Activated T-cell treated with anti-CD3 and anti-CD28 coated beads, Interleukin-2, amount 50 U/mL, for 24 hours (primary cell): ENCODE results near the gene NFYC.
A peak's percentile ranks its signal among the peaks of the same experiment; 100 is the strongest.

Experiments
- DNase-seq: peaks from one replicate; pipeline ENCODE4 v3.0.0-alpha.2; 2020
- H3K27ac Mint-ChIP-seq: 2 replicates; pipeline ENCODE4 v1.8.0; 2020; ENCODE audit warnings: mild to moderate bottlenecking, mixed read lengths
- H3K27me3 Mint-ChIP-seq: 2 replicates; pipeline ENCODE4 v1.8.0; 2020; ENCODE audit warnings: mixed read lengths
- H3K36me3 Mint-ChIP-seq: 2 replicates; pipeline ENCODE4 v1.8.0; 2020; ENCODE audit warnings: low read depth, mixed read lengths
- H3K4me1 Mint-ChIP-seq: 2 replicates; pipeline ENCODE4 v1.8.0; 2020; ENCODE audit warnings: low read depth, mixed read lengths
- H3K4me3 Mint-ChIP-seq: 2 replicates; pipeline ENCODE4 v1.8.0; 2020; ENCODE audit warnings: mild to moderate bottlenecking, moderate library complexity, mixed read lengths
- H3K9me3 Mint-ChIP-seq: 2 replicates; pipeline ENCODE4 v1.8.0; 2020; ENCODE audit warnings: mixed read lengths

NFYC gene

DNA sequence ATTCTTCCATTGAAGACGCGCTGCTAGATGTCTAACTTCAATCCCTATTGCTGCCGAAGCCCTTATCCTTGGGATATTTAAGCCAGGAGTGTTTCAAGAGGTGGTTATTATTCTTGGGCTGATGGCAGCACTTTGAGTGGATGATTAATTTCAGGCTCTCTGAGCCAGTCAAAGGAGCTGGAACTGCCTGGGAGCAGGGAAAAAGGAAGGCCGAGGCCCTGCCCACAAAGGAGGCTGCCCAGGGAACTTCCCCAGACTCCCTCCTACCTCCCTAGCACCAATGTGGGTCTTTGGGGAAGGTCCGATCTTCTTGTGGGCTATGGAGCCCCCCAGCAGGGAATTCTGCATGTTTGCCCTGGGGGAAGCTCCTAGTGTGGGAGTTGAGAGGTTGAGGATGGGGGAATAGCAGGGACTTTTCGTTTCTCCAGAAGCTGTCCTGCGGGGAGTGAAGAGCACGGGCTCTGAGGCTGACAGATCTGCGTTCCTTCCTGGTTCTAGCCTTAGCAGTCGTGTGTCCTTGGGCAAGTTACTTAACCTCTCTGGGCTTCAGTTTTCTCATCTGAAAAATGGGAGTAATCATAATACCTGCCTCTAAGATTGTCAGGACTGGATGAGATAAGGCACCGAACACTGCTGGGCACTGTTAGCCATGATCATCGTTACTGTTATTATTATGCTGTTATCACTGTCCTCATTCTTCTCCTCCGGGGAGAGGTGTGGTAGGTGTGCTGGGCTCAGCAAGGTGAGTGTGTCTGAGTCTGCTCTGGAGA is 98.3 kb downstream of the NFYC start:
- H3K27ac Mint-ChIP-seq, result no peak overlapping the region
- peaks cover 13% of the 10 kb centered on the region for H3K27me3 Mint-ChIP-seq
- no peaks in the 10 kb centered on the region for H3K9me3 Mint-ChIP-seq
- DNase-seq, result no peak
- H3K4me3 Mint-ChIP-seq, result no peak overlapping the region
- peaks cover 1% of the 10 kb centered on the region for H3K4me1 Mint-ChIP-seq
- no peaks in the 10 kb centered on the region for H3K36me3 Mint-ChIP-seq

DNA sequence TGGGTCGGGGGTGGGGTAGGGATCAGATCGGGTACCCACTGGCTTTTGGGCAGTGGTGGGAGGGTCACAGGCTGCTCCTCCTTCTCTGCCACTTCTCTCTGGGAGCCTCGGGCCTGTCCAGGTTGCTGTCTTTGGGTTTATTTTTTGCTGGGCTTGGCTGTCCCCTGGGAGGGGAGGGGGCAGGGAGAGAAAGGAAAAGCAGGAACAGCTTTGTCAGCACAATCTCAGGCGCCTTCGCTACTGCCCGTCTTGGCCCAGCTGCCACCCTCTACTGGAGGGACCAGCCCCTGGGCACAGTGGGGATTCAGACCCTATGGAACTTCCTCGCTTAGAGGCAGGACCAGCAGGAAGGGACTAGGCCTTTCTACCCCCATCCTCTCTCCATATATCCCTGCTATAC is 100.5 kb downstream of the NFYC start:
- H3K4me1 Mint-ChIP-seq, result peaks cover 16% of the 10 kb centered on the region
- no peak overlapping the region for H3K4me3 Mint-ChIP-seq
- no peak overlapping the region for H3K27ac Mint-ChIP-seq
- no peaks in the 10 kb centered on the region for H3K9me3 Mint-ChIP-seq
- no peak for DNase-seq
- H3K27me3 Mint-ChIP-seq, result peaks cover 2% of the 10 kb centered on the region
- no peaks in the 10 kb centered on the region for H3K36me3 Mint-ChIP-seq

DNA sequence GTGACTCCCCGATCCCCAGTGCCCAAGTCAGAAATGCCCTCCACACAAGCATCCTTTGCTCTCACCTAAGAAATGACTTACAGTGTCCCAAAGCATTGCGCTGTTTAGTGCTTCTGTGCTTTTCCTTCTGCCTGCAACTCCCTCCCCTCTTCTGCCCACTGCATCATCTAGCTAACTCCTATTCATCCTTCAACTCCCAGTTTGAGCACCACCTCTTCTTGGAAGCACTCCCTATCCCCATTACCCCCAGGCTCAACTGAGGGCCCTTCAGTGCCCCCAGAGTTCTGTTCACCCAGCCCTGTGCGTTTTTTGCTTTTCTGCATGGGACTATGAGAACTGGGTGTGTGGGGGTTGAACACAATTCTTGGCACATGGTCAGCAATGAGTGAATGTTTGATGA is 102.1 kb downstream of the NFYC start:
- Mint-ChIP-seq H3K27ac (no peak overlapping the region), H3K9me3 (no peaks in the 10 kb centered on the region), H3K4me1 (peaks cover 21% of the 10 kb centered on the region), H3K36me3 (no peaks in the 10 kb centered on the region), H3K27me3 (peaks cover 2% of the 10 kb centered on the region), H3K4me3 (no peak overlapping the region)
- DNase-seq, result no peak

DNA sequence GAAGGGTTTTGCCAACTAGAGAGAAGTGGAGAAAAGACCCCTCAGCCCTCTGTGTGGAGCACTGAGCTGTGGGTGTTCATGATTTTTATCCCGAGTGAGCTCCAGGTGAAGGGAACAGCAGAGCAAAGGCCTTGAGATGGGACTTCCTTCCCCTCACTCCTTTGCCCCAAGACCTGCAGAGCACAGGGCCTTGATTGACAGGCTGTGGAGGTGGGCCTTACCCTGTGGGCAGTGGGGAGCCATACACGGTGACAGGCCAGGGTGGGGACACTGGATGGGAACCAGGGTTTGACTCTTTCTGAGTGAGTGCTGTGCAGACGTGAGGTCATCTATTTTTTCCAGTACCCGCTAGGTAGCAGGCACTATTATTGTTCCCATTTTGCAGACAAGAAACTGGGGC is 102.5 kb downstream of the NFYC start:
- Mint-ChIP-seq H3K9me3 (no peaks in the 10 kb centered on the region), H3K4me3 (no peak overlapping the region), H3K4me1 (peaks cover 21% of the 10 kb centered on the region), H3K36me3 (no peaks in the 10 kb centered on the region), H3K27ac (no peak overlapping the region), H3K27me3 (peaks cover 2% of the 10 kb centered on the region)
- no peak for DNase-seq

DNA sequence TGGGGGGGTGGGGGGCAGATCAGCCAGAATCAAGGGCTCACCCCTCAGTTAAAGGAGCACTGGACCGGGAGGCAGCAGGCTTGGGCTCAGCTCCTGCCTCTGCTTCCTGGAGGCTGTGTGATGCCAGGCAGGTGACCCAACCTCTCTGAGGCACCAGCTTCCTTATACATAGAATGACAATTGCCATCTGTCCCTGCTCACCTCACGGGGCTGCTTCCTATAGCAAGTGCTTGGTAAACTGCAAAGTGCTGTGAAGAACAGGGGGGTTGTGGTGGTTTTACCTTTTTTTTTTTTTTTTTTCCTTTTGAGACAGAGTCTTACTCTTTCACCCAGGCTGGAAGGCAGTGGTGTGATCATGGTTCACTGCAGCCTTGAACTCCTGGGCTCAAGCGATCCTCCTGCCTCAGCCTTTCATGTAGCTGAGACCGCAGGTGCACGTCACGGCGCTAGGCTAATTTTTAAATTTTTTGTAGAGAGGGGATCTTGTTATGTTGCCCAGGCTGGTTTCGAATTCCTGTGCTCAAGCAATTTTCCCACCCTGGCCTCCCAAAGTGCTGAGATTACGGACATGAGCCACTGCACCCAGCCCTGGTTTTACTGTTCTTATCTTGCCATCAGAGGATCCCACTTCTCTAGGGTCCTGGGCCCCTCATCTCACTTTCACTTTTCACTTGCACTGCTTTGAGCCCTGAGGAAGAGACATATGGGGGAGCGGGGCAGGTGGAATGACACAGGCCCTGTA is 103.6 kb downstream of the NFYC start:
- peaks cover 2% of the 10 kb centered on the region for H3K27me3 Mint-ChIP-seq
- H3K27ac Mint-ChIP-seq, result peak overlapping the region; percentile 9
- no peak for DNase-seq
- H3K4me3 Mint-ChIP-seq, result no peak overlapping the region
- H3K4me1 Mint-ChIP-seq, result peaks cover 23% of the 10 kb centered on the region
- no peaks in the 10 kb centered on the region for H3K9me3 Mint-ChIP-seq
- H3K36me3 Mint-ChIP-seq, result no peaks in the 10 kb centered on the region

DNA sequence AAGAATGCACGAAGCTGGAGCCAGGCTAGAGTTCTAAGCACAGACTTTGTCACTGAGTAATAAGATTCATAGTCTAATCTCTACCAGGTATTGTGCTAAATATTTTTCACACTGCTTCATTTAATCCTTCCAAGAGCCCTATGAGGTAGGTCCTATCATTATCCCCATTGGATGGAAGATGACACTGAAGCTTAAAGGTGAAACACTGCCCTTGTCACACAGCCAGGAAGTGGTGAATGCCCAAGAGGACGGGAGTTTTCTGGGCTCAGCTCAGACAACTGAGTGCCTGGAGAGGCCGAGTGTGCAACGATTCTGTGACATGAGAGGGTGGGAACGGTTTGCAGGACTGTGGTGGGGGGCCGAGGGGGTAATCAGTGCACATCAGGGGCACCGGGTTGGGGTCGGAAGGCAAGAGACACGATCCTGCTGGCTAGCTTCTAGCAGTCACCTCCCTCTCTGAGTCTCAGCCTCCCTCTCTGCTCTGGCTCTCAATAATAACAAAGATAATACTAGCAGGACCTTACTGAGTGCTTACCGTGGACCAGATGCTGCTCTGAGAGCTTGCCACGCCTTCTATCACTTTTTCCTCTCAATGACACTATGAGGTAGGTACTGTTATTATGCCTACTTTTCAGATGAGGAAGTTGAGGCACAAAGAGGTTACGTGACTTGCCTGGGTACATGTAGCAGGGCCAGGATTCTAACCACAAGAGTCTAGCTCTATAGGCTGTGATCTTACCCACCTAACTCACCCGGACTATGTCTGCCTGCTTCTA is 104.5 kb downstream of the NFYC start:
- peaks cover 2% of the 10 kb centered on the region for H3K27me3 Mint-ChIP-seq
- no peak for DNase-seq
- no peak overlapping the region for H3K27ac Mint-ChIP-seq
- no peaks in the 10 kb centered on the region for H3K36me3 Mint-ChIP-seq
- no peak overlapping the region for H3K4me3 Mint-ChIP-seq
- H3K4me1 Mint-ChIP-seq, result peaks cover 30% of the 10 kb centered on the region
- H3K9me3 Mint-ChIP-seq, result no peaks in the 10 kb centered on the region

DNA sequence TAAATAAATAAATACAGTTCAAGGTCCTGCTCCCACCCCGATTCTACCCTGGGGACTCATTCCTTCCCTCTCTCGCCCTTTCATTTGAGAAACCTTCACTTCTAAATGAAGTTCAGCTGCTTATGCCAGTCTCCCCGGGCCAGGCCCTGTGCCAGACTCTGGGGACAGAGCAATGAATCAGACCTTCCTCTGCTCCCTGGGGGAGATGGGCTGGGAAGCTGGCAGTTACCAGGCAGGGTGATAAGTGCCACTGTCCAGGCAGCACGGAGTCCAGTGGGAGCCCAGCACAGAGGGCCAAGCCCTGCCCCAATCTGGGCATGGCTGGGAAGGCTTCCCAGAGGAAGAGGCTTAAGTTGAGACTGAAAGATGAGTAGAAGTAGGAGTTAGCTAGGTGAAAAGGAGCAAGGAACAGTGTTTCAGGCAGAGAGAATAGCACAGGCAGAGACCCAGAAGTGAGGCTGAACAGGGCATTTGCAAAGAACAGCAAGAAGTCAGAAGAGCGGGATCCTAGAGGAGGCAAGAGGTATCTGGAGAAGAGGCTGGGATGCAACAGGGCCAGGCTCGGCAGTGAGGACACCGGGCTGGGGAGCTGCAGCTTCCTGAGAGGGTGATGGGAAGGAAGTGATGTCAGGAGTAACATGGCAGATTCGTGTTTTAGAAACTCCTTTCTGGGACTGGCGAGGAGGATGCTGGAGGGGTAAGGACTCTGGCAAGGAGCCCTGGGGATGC is 105.6 kb downstream of the NFYC start:
- Mint-ChIP-seq H3K4me3 (no peak overlapping the region), H3K36me3 (no peaks in the 10 kb centered on the region), H3K27me3 (no peaks in the 10 kb centered on the region), H3K27ac (no peak overlapping the region), H3K9me3 (no peaks in the 10 kb centered on the region), H3K4me1 (peaks cover 39% of the 10 kb centered on the region)
- no peak for DNase-seq

DNA sequence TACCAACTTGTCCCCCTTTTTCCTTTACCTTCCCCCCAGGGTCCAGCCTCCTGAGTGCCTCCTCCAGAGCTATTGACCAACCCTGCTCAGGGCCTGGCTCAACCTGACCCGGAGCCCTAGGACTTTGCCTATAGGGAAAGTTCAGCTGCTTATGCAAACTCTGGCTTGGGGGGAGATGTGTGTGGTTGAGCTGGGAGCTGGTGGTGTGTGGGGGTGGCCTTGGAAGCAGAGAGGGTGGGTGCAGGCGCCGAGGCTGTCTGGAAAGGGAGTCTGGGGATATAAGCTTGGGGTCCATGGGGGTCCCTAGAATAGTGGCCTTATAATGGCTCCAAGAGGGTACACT is 106.1 kb downstream of the NFYC start:
- H3K27me3 Mint-ChIP-seq, result no peaks in the 10 kb centered on the region
- peaks cover 40% of the 10 kb centered on the region for H3K4me1 Mint-ChIP-seq
- H3K36me3 Mint-ChIP-seq, result no peaks in the 10 kb centered on the region
- H3K4me3 Mint-ChIP-seq, result no peak overlapping the region
- DNase-seq, result no peak
- H3K27ac Mint-ChIP-seq, result no peak overlapping the region
- H3K9me3 Mint-ChIP-seq, result no peaks in the 10 kb centered on the region

DNA sequence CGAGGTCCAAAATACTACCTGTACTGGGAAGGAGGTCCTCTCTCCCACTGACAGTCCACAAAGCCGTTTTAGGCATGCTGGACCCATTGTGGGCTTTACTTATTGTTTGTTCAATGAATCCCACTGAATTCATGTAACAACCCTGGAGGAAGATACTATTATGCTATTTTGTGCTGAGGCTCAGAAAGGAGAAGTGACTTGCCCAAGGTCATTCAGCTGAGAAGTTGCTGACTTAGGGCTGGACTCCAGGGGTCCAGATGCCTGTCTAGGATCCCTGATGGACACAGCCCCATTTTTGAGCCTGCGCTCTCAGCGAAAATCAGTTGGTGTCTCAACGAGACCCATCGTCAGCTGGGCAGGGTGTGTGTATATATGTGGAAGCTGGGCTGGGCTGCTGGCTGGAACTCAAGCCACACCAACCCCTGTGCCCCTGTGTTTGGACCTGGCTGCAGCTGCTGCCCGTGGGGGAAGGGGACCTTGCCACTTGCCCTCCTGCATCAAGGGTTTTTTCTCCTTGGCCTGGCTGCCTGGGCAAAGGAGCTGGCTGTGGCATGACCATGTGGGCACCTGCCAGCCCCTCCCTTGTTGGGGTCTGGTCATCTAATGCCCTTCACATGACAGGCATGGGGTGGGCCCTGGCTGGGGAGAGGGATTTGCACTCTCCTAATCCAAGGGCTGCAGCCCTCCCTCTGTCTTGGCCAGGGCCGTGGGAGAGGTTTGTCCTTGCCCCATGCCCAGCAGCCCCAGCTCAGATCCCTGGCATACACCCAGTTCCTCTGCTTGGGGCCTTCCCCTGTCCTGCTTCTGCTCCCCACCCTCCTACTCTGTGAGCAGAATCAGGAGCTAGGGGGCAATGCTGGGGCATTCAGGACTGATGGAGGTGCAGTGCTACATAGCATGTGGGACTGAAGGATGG is 107.1 kb downstream of the NFYC start:
- Mint-ChIP-seq H3K27ac (no peak overlapping the region), H3K27me3 (no peaks in the 10 kb centered on the region), H3K4me1 (peaks cover 45% of the 10 kb centered on the region), H3K36me3 (no peaks in the 10 kb centered on the region), H3K4me3 (no peak overlapping the region), H3K9me3 (no peaks in the 10 kb centered on the region)
- no peak for DNase-seq

DNA sequence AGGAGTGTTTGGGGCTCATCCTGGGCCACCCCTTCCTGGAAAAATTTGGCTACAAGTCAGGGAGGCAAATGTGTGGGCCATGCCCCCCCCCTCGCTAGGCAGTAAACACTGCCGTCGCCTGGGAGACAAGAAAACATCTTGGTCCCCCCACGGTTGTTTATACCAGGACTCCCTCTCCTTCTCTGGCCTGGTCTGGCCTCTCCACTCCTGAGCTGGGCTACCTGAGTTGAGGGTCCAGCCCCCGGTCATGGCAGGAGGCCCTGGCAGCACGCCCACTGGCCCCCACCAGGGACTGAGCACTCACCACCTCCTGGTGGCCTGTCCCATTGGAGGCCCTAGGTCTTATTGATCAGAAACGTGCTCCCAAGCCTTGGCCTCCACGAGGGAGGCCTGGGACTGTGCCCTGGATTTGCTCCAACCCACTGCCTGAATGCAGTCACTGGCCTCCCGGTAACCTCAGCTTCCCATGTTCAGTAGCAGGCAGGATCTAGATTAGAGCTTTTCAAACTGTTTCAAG is 107.9 kb downstream of the NFYC start:
- Mint-ChIP-seq H3K36me3 (no peaks in the 10 kb centered on the region), H3K27ac (no peak overlapping the region), H3K27me3 (no peaks in the 10 kb centered on the region), H3K4me1 (peaks cover 45% of the 10 kb centered on the region), H3K9me3 (no peaks in the 10 kb centered on the region), H3K4me3 (no peak overlapping the region)
- no peak for DNase-seq

DNA sequence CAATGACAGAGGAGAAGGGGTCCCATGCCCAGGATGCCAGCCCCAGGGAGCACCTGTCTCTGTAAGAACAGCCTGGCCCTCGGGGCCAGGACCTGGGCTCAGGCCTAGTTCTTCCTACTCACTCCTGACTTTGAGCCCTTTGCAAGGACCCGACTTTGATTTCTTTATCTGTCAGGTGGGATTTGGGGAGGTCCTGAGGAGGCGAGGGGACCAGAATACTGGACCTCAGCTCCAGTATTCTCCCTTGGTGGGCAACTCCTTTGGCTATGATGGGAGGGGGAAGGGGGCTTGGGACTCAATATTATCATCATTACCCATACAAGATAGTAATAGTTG is 110.2 kb downstream of the NFYC start:
- no peak for DNase-seq
- Mint-ChIP-seq H3K4me1 (peaks cover 31% of the 10 kb centered on the region), H3K27me3 (no peaks in the 10 kb centered on the region), H3K4me3 (no peak overlapping the region), H3K9me3 (no peaks in the 10 kb centered on the region), H3K36me3 (no peaks in the 10 kb centered on the region), H3K27ac (peak overlapping the region; percentile 64)

DNA sequence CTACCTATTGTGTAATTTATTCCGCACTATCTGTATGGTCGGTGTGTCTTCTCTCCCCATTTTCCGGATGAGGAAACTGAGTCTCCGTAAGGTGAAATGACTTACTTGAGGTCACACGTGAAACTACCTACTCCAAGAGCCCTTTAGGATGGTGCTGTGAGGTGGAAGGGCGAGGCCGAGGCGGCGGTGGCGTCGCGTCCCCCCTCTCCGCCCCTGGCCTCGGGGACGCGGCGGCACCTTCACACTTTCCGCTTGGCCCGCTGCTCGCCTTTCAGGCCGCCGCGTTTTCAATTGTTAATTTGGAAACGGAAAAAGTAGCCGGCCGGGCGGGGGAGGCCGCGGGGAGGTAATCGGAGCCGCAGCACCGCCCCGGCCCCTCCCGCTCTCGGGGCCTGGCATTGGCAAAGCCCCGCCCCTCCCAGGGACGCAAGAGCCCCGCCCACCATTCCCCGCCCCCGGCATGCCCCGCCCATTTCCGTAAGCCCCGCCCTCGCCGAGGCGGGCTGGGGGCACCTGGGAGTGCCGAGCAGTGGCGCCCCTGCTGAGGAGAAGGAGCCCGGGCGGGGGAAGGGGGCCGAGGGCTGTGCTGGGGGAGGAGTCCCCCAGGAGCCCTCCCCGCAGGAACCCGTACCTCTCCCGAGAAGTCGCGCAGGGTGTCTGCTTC is 110.7 kb downstream of the NFYC start:
- H3K27ac Mint-ChIP-seq, result peak overlapping the region; percentile 64
- peak; percentile 88 for DNase-seq
- H3K4me1 Mint-ChIP-seq, result peaks cover 27% of the 10 kb centered on the region
- H3K27me3 Mint-ChIP-seq, result no peaks in the 10 kb centered on the region
- H3K36me3 Mint-ChIP-seq, result no peaks in the 10 kb centered on the region
- H3K4me3 Mint-ChIP-seq, result peak overlapping the region; percentile 25
- no peaks in the 10 kb centered on the region for H3K9me3 Mint-ChIP-seq

DNA sequence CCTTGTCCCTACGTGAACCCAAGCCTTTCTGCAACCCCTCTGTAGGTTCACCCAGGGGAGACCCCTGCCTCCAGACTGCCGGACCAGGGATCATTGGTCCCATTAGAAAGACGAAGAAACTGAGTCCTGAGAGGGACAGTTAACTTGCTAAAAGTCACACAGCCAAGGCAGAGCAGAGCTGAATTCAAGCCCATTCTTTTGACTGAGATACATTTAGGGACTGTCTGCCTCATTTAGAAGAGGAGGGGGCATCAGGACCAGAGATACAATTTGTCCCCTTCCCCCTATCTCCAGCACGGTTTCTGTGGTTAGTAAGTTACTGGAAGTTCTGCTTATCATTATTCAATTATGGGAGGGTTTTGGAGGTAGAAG is 111.2 kb downstream of the NFYC start:
- Mint-ChIP-seq H3K4me1 (peaks cover 23% of the 10 kb centered on the region), H3K4me3 (no peak overlapping the region), H3K36me3 (no peaks in the 10 kb centered on the region), H3K9me3 (no peaks in the 10 kb centered on the region), H3K27me3 (no peaks in the 10 kb centered on the region), H3K27ac (no peak overlapping the region)
- DNase-seq, result no peak
